Lower leg skin (tissue), 3 donors: ENCODE results near the gene FBXL13.
"Not testable (repeated sequence)": the region's sequence is repeated elsewhere in the genome, so short reads cannot be mapped to it uniquely, and the experiment has no call there.

Experiments used
- POLR2A ChIP-seq, 2 donors: fragments of 450-650 bp; IDR thresholded peaks; one replicate each; pipeline ENCODE4 v1.6.1; 2016 to 2017; ENCODE audit warnings: antibody characterized with exemption in 2 of 2, mild to moderate bottlenecking in 1 of 2, moderate library complexity in 1 of 2
- TF ChIP-seq, protein P1 (sequence below), 3 donors: fragments of 450-650 bp; IDR thresholded peaks; one replicate each; pipeline ENCODE4 v1.5.1; 2016; ENCODE audit warnings: antibody characterized with exemption in 3 of 3, mild to moderate bottlenecking in 3 of 3, moderate library complexity in 2 of 3

DNA sequence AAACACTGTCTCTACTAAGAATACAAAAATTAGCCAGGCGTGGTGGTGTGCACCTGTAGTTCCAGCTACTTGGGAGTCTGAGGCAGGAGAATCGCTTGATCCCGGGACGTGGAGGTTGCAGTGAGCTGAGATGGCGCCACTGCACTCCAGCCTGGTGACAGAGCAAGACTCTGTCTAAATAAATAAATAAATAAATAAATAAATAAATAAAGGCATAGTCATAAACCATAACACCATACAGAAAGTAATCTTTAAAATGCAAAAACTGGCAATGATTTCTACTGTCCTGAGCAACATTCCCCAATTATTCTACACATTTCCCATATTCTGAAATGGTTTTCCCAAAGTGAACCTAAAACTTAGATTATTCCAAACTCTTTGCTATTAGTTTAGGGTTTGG lies 79.0 kb downstream of the FBXL13 start:
- TF ChIP-seq, protein P1, sequence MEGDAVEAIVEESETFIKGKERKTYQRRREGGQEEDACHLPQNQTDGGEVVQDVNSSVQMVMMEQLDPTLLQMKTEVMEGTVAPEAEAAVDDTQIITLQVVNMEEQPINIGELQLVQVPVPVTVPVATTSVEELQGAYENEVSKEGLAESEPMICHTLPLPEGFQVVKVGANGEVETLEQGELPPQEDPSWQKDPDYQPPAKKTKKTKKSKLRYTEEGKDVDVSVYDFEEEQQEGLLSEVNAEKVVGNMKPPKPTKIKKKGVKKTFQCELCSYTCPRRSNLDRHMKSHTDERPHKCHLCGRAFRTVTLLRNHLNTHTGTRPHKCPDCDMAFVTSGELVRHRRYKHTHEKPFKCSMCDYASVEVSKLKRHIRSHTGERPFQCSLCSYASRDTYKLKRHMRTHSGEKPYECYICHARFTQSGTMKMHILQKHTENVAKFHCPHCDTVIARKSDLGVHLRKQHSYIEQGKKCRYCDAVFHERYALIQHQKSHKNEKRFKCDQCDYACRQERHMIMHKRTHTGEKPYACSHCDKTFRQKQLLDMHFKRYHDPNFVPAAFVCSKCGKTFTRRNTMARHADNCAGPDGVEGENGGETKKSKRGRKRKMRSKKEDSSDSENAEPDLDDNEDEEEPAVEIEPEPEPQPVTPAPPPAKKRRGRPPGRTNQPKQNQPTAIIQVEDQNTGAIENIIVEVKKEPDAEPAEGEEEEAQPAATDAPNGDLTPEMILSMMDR (IDR thresholded peaks at IDR 0.05) = not testable (repeated sequence)
- not testable (repeated sequence) for TF ChIP-seq POLR2A (IDR thresholded peaks at IDR 0.05)
